ENCODE measurements around the gene MIGA2. TPM values are rescaled to one million over a fixed set of nuclear protein-coding genes. Genes with fewer than 3 reads are reported as not detected.

MIGA2 gene
- total and polyA plus RNA-seq, 2 of the 8 experiments (the other 6 are each of a cell fraction or from before 2014, with no cell fraction given), result 24.6 to 39.0 TPM

DNA sequence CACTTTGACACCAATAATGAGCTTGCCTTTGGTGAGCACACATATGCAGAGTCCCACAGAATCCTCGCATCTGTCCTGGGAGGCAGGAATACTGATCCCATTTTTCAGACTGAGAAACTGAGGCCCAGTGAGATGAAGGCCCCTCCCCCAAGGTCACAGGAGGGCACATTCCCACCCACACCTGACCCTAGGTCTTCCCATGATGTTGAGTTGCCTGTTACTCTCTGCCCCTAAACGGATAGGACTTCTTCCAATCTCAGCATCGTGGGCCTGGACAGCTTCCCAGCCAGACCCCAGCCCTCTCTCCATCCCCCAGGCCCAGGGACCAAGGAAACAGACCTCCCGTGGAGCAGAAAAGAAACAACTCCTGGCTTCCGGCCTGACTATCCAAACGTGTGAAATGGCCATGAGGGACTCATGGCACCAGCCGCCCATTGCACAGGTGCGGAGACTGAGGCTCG lies 9.2 kb upstream of the MIGA2 start:
- H4K20me1 ChIP-seq (replicated peaks in 1 of 2; ENCODE audit: control insufficient read depth in 1 of 2, insufficient read depth in 2 of 2, low read length in 2 of 2), result peaks cover 7 to 17% of the 10 kb centered on the region in 2 experiments

More for the DNA sequence above, 9.2 kb upstream of the MIGA2 start:
- Histone ChIP-seq H3K56ac (replicated peaks; ENCODE audit: insufficient read length, low read depth, low read length) (no peak overlapping the region), H3K27ac (ENCODE audit: low read depth, low read length) (0 out of 2 replicates have a peak overlapping the region, but pooled peaks have one; percentile 40), H3K4me3 (ENCODE audit: extremely low read depth in 1 of 4, insufficient read depth in 2 of 4, low read depth in 3 of 4, low read length in 4 of 4) (peak overlapping the region; percentile 61 to 75 (median 65)), H3K23ac (ENCODE audit: insufficient read length) (no peak overlapping the region), H3K79me2 (ENCODE audit: control insufficient read depth in 1 of 2, insufficient read depth in 2 of 2, low read length in 2 of 2) (peaks cover 2 to 35% of the 10 kb centered on the region in 2 experiments; a peak in 3 of 4 replicates), H4K5ac (ENCODE audit: insufficient read length, low read depth, low read length) (peak overlapping the region; percentile 7), H2BK120ac (replicated peaks; ENCODE audit: low read depth, low read length) (no peak overlapping the region), H4K8ac (ENCODE audit: extremely low read depth, insufficient read depth, low read length) (peak overlapping the region; percentile 95), H3K36me3 (ENCODE audit: control insufficient read depth in 2 of 4, insufficient read depth in 4 of 4, low read length in 3 of 4) (no peaks in the 10 kb centered on the region), H3K4ac (replicated peaks; ENCODE audit: insufficient read length, low read depth, low read length) (peak overlapping the region; percentile 72), H2BK5ac (ENCODE audit: low read depth, low read length) (peak overlapping the region; percentile 60; the same call in 1 of the 2 replicates), H2BK15ac (ENCODE audit: low read length) (no peak overlapping the region), H3K79me1 (ENCODE audit: low read depth, low read length) (peaks cover 7% of the 10 kb centered on the region; the same call in 1 of the 2 replicates), H2BK20ac (ENCODE audit: low read length) (no peak overlapping the region), H3K18ac (ENCODE audit: extremely low read depth, low read length) (no peak overlapping the region), H4K91ac (replicated peaks; ENCODE audit: insufficient read length, low read length) (no peak overlapping the region), H3K14ac (ENCODE audit: insufficient read length) (no peak overlapping the region), H3K9ac (replicated peaks in 1 of 4; ENCODE audit: extremely low read depth in 1 of 4, low read depth in 3 of 4, low read length in 3 of 4) (peak overlapping the region in 3 of 4 experiments; percentile 39 to 62 (median 59); a peak in 4 of 7 replicates), H3K23me2 (ENCODE audit: low read depth, low read length) (peaks cover 7% of the 10 kb centered on the region), H3K9me3 (ENCODE audit: insufficient read depth in 2 of 2, low read depth in 1 of 2, low read length in 1 of 2) (no peaks in the 10 kb centered on the region), H3K27me3 (replicated peaks in 1 of 4; ENCODE audit: control insufficient read depth in 3 of 4, extremely low read depth in 1 of 4, insufficient read depth in 3 of 4, low read length in 3 of 4) (no peaks in the 10 kb centered on the region), H2BK12ac (ENCODE audit: low read depth, low read length) (0 out of 2 replicates have a peak overlapping the region, but pooled peaks have one; percentile 9), H3K4me1 (replicated peaks in 1 of 4; ENCODE audit: control insufficient read depth in 3 of 4, insufficient read depth in 4 of 4, low read length in 3 of 4) (peaks cover 0 to 18% (median 11%) of the 10 kb centered on the region in 4 experiments; a peak in 6 of 7 replicates), H2AK5ac (ENCODE audit: low read depth, low read length) (0 out of 2 replicates have a peak overlapping the region, but pooled peaks have one; percentile 24), H3K4me2 (ENCODE audit: insufficient read depth in 1 of 2, low read depth in 2 of 2, low read length in 2 of 2) (peak overlapping the region; percentile 65 to 79), H2AFZ (ENCODE audit: low read length) (no peak overlapping the region)
- no peak for TF ChIP-seq EZH2 (IDR thresholded peaks at IDR 0.05; ENCODE audit: low read depth, low read length, severe bottlenecking)
- no peak for TF ChIP-seq SIX5 (IDR thresholded peaks at IDR 0.05; ENCODE audit: low read depth, low read length)
- peak; percentile 92 for TF ChIP-seq KDM1A (IDR thresholded peaks at IDR 0.05; ENCODE audit: borderline replicate concordance, low read length)
- peak in 1 of 2 experiments; percentile 91; a peak in 1 of 4 replicates for TF ChIP-seq HDAC2 (IDR thresholded peaks at IDR 0.05; ENCODE audit: borderline replicate concordance in 1 of 2, low read depth in 2 of 2, low read length in 2 of 2)
- 53% methylated on average over 9 of the region's 9 CpGs; no CpG with 5 or more reads in 1 of the 2 experiments for WGBS, 2 experiments (ENCODE audit: extremely low coverage in 1 of 2, insufficient coverage in 1 of 2, insufficient read length in 1 of 2, insufficient replicate concordance in 2 of 2, low coverage in 1 of 2, low lambda C conversion rate in 2 of 2, missing lambda C conversion rate in 1 of 2)
- FAIRE-seq, result no peak
- POLR2A ChIA-PET (ENCODE audit: partially characterized antibody), result interaction anchor here (1.0 to 2.4 kb wide), 4 partner anchors 19 to 54 kb away, joined by 3 to 6 read pairs (median 4); partner anchors contain the start of gene DOLPP1
- DNase-seq (ENCODE audit: low read depth in 1 of 2, low spot score in 2 of 2), result no peak
- CTCF ChIA-PET (ENCODE audit: partially characterized antibody), result interaction anchor here (1.3 to 1.5 kb wide), 2 partner anchors 21 to 71 kb away, joined by 4 read pairs; no protein-coding TSS in a partner anchor

Data from H1 (cell line).